GM12872 (cell line): ENCODE results near the gene FUT2.

Source experiments
- CTCF ChIP-seq: IDR thresholded peaks from 3 replicates; pipeline ENCODE4 v1.5.1; 2011; ENCODE audit warnings: low read depth, mild to moderate bottlenecking, low read length, moderate library complexity; ENCODE audit not compliant: insufficient read depth

FUT2 gene

GRCh38 chr19:48728911-48729664 lies 33.3 kb downstream of the FUT2 start:
- TF ChIP-seq CTCF = no peak

- no peak for TF ChIP-seq CTCF
Observed at GRCh38 chr19:48731452-48731851, 35.7 kb downstream of the FUT2 start.

GRCh38 chr19:48734625-48735024 lies 38.9 kb downstream of the FUT2 start:
- TF ChIP-seq CTCF = no peak

- TF ChIP-seq CTCF = no peak
Observed at GRCh38 chr19:48735031-48735615, 39.4 kb downstream of the FUT2 start.

- TF ChIP-seq CTCF = no peak
Observed at GRCh38 chr19:48737360-48737998, 41.7 kb downstream of the FUT2 start.

GRCh38 chr19:48738557-48739403 lies 43.0 kb downstream of the FUT2 start:
- TF ChIP-seq CTCF = peak; percentile 35; the same call in 1 of the 3 replicates

- no peak for TF ChIP-seq CTCF
Observed at GRCh38 chr19:48739404-48740163, 43.8 kb downstream of the FUT2 start.
